Type B pancreatic cell (in vitro differentiated cells): ENCODE data around the gene LZTS2. TPM values are rescaled to one million over a fixed set of nuclear protein-coding genes. Genes with fewer than 3 reads are reported as not detected.

Experiments
- DNase-seq: peaks from one replicate; pipeline ENCODE4 v3.0.0; 2021; ENCODE audit warnings: mixed read lengths; ENCODE audit not compliant: unreplicated experiment; ENCODE audit errors: extremely low spot score
- H3K27ac Mint-ChIP-seq: 2 replicates; pipeline ENCODE4 v1.8.0; 2021; ENCODE audit warnings: mild to moderate bottlenecking, mixed read lengths
- H3K27me3 Mint-ChIP-seq: 2 replicates; pipeline ENCODE4 v1.8.0; 2021; ENCODE audit warnings: mixed read lengths
- H3K36me3 Mint-ChIP-seq: 2 replicates; pipeline ENCODE4 v1.8.0; 2021; ENCODE audit warnings: mixed read lengths
- H3K4me1 Mint-ChIP-seq: one replicate; pipeline ENCODE4 v1.8.0; 2021; ENCODE audit warnings: mixed read lengths; ENCODE audit not compliant: unreplicated experiment
- H3K4me3 Mint-ChIP-seq: 2 replicates; pipeline ENCODE4 v1.8.0; 2021; ENCODE audit warnings: mild to moderate bottlenecking, mixed read lengths
- H3K9me3 Mint-ChIP-seq: 2 replicates; pipeline ENCODE4 v1.8.0; 2021; ENCODE audit warnings: mixed read lengths
- total RNA-seq: library from RNA; stranded (reverse); gene quantifications from 2 replicates; pipeline ENCODE4 v1.2.1, GENCODE V29; 2021; ENCODE audit warnings: low replicate concordance
- TF ChIP-seq, protein P1 (sequence below): fragments of 200-600 bp; sonication (generic); conservative IDR thresholded peaks from 2 replicates; pipeline ENCODE4 v1.5.0; 2021; ENCODE audit warnings: antibody characterized with exemption, mild to moderate bottlenecking

LZTS2 gene
- total RNA-seq, 1 donor from 2014 or later: 86.6 TPM

GRCh38 chr10:101052285-101052684 is 52.7 kb downstream of the LZTS2 start:
- peaks cover 51% of the 10 kb centered on the region for H3K27me3 Mint-ChIP-seq

GRCh38 chr10:101053516-101053915 is 53.9 kb downstream of the LZTS2 start:
- peaks cover 38% of the 10 kb centered on the region for H3K27me3 Mint-ChIP-seq
- H3K36me3 Mint-ChIP-seq: peaks cover 4% of the 10 kb centered on the region
- H3K4me3 Mint-ChIP-seq: no peak overlapping the region
- H3K9me3 Mint-ChIP-seq: no peaks in the 10 kb centered on the region
- no peak for DNase-seq
- H3K27ac Mint-ChIP-seq: no peak overlapping the region
- peaks cover 12% of the 10 kb centered on the region for H3K4me1 Mint-ChIP-seq
- TF ChIP-seq, protein P1, sequence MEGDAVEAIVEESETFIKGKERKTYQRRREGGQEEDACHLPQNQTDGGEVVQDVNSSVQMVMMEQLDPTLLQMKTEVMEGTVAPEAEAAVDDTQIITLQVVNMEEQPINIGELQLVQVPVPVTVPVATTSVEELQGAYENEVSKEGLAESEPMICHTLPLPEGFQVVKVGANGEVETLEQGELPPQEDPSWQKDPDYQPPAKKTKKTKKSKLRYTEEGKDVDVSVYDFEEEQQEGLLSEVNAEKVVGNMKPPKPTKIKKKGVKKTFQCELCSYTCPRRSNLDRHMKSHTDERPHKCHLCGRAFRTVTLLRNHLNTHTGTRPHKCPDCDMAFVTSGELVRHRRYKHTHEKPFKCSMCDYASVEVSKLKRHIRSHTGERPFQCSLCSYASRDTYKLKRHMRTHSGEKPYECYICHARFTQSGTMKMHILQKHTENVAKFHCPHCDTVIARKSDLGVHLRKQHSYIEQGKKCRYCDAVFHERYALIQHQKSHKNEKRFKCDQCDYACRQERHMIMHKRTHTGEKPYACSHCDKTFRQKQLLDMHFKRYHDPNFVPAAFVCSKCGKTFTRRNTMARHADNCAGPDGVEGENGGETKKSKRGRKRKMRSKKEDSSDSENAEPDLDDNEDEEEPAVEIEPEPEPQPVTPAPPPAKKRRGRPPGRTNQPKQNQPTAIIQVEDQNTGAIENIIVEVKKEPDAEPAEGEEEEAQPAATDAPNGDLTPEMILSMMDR: no peak

More at GRCh38 chr10:101052285-101052684, 52.7 kb downstream of the LZTS2 start:
- Mint-ChIP-seq H3K9me3 (no peaks in the 10 kb centered on the region), H3K4me3 (no peak overlapping the region), H3K36me3 (peaks cover 4% of the 10 kb centered on the region), H3K4me1 (peaks cover 17% of the 10 kb centered on the region), H3K27ac (no peak overlapping the region)
- TF ChIP-seq, protein P1: no peak
- DNase-seq: no peak

GRCh38 chr10:101054351-101054750 is 54.7 kb downstream of the LZTS2 start:
- H3K36me3 Mint-ChIP-seq: peaks cover 4% of the 10 kb centered on the region

DNA sequence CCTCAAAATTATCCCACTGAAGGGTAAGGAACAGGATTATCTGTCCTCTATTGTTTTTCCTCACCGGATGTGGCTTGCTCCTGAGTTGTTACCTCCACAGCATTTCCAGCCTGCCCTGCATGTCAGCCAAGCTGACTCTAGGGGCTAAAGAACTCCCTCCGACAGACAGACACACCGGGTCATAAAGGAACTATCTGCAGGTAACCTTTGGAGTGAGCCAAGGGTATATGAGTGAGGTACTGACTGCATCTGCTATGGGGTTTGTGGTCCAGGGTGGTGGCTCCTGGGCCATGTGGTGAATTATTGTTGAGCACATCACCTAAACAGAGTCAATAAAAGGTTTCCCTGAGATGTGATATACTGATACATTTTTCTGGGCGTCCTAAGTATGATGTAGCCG is 55.3 kb downstream of the LZTS2 start:
- peaks cover 25% of the 10 kb centered on the region for H3K27me3 Mint-ChIP-seq

More at GRCh38 chr10:101054351-101054750, 54.7 kb downstream of the LZTS2 start:
- Mint-ChIP-seq H3K9me3 (no peaks in the 10 kb centered on the region), H3K27ac (no peak overlapping the region), H3K27me3 (peaks cover 30% of the 10 kb centered on the region), H3K4me3 (no peak overlapping the region), H3K4me1 (peaks cover 10% of the 10 kb centered on the region)
- TF ChIP-seq, protein P1: no peak
- DNase-seq: no peak

DNA sequence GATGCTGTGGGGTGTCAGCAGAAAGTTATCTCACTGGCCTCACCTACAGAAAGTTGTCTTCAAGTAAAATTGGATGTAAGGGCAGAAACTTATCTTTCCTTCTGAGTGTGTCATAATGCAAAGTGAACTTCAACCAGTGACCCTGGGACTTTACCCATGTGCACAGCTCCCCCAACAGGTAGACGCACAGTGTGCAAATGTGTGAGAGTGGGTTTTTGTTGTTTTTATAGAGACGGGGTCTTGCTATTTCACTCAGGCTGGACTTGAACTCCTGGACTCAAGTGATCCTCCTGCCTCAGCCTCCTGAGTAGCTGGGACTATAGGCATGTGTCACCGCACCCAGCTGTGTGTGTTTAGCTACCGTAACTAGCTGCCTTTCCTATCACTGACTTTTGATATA is 55.8 kb downstream of the LZTS2 start:
- H3K36me3 Mint-ChIP-seq: peaks cover 4% of the 10 kb centered on the region
- no peaks in the 10 kb centered on the region for H3K9me3 Mint-ChIP-seq
- TF ChIP-seq, protein P1: peak; percentile 24
- H3K4me1 Mint-ChIP-seq: peaks cover 18% of the 10 kb centered on the region
- no peak for DNase-seq
- H3K27me3 Mint-ChIP-seq: peaks cover 20% of the 10 kb centered on the region
- no peak overlapping the region for H3K4me3 Mint-ChIP-seq
- no peak overlapping the region for H3K27ac Mint-ChIP-seq

More for the DNA sequence above, 55.3 kb downstream of the LZTS2 start:
- Mint-ChIP-seq H3K4me1 (peaks cover 16% of the 10 kb centered on the region), H3K36me3 (peaks cover 4% of the 10 kb centered on the region), H3K27ac (no peak overlapping the region), H3K9me3 (no peaks in the 10 kb centered on the region), H3K4me3 (no peak overlapping the region)
- TF ChIP-seq, protein P1: no peak
- no peak for DNase-seq
